ENCODE data around the gene HMGB3.

DNA sequence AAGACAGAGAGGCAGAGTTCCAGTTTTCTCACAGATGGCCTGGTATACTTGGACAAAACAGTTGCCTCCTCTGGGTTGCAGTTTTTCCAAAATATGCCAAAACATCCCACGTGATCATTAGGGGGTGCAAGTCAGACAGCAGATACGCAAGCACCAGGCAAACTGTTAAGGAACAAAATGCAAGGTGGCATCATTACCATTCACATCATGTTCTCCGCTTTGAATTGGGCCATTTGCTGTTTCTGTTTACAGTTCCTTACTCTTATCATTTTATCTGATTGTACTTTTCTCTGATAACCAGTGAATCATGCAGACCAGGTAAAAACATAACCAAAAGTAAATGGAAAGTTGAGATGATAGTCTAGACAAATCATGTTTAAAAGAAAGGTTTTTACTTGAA is 16.4 kb upstream of the HMGB3 start:
- TF ChIP-seq POLR2A (IDR thresholded peaks at IDR 0.05) (no peak), POLR2AphosphoS5 (IDR thresholded peaks at IDR 0.05) (no peak)
- TF ChIP-seq, protein P1, sequence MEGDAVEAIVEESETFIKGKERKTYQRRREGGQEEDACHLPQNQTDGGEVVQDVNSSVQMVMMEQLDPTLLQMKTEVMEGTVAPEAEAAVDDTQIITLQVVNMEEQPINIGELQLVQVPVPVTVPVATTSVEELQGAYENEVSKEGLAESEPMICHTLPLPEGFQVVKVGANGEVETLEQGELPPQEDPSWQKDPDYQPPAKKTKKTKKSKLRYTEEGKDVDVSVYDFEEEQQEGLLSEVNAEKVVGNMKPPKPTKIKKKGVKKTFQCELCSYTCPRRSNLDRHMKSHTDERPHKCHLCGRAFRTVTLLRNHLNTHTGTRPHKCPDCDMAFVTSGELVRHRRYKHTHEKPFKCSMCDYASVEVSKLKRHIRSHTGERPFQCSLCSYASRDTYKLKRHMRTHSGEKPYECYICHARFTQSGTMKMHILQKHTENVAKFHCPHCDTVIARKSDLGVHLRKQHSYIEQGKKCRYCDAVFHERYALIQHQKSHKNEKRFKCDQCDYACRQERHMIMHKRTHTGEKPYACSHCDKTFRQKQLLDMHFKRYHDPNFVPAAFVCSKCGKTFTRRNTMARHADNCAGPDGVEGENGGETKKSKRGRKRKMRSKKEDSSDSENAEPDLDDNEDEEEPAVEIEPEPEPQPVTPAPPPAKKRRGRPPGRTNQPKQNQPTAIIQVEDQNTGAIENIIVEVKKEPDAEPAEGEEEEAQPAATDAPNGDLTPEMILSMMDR (IDR thresholded peaks at IDR 0.05), result no peak
